HG03103 (cell line): Measurements from ENCODE around the gene UVRAG.

ENCODE experiments used
- ATAC-seq: cut with Tn5 transposase; IDR thresholded peaks from one replicate; pipeline ENCODE4 v1.9.1; 2021; ENCODE audit warnings: low read depth; ENCODE audit not compliant: unreplicated experiment

The UVRAG gene

GRCh38 chr11:76156971-76157427 lies 342.0 kb downstream of the UVRAG start:
- no peak for ATAC-seq

GRCh38 chr11:76157891-76158290 lies 342.9 kb downstream of the UVRAG start:
- no peak for ATAC-seq

- no peak for ATAC-seq
These were observed 343.6 kb downstream of the UVRAG start for GRCh38 chr11:76158394-76159302.

- no peak for ATAC-seq
These were observed 344.4 kb downstream of the UVRAG start for GRCh38 chr11:76159303-76159937.

- ATAC-seq: no peak
These were observed 345.1 kb downstream of the UVRAG start for GRCh38 chr11:76159983-76160661.

- ATAC-seq: no peak
These were observed 345.8 kb downstream of the UVRAG start for GRCh38 chr11:76160856-76161255.

GRCh38 chr11:76161261-76161961 lies 346.4 kb downstream of the UVRAG start:
- ATAC-seq: no peak

- ATAC-seq: no peak
These were observed 347.6 kb downstream of the UVRAG start for GRCh38 chr11:76162336-76163288.

- ATAC-seq: no peak
These were observed 348.4 kb downstream of the UVRAG start for GRCh38 chr11:76163289-76163880.

GRCh38 chr11:76164081-76164480 lies 349.1 kb downstream of the UVRAG start:
- ATAC-seq: no peak

GRCh38 chr11:76164861-76165751 lies 350.1 kb downstream of the UVRAG start:
- no peak for ATAC-seq

- no peak for ATAC-seq
These were observed 351.3 kb downstream of the UVRAG start for GRCh38 chr11:76166314-76166713.

GRCh38 chr11:76167590-76167989 lies 352.6 kb downstream of the UVRAG start:
- ATAC-seq: no peak

- no peak for ATAC-seq
These were observed 354.5 kb downstream of the UVRAG start for GRCh38 chr11:76169473-76169896.

GRCh38 chr11:76170468-76170867 lies 355.5 kb downstream of the UVRAG start:
- no peak for ATAC-seq

- no peak for ATAC-seq
These were observed 357.6 kb downstream of the UVRAG start for GRCh38 chr11:76172583-76172982.

GRCh38 chr11:76173663-76174062 lies 358.7 kb downstream of the UVRAG start:
- ATAC-seq: no peak

- ATAC-seq: no peak
These were observed 359.3 kb downstream of the UVRAG start for GRCh38 chr11:76174330-76174729.
